AML-193 (cell line): ENCODE results near the gene FADS3.
A peak's percentile ranks its signal among the peaks of the same experiment; 100 is the strongest.
"Not testable (repeated sequence)": the region's sequence is repeated elsewhere in the genome, so short reads cannot be mapped to it uniquely, and the experiment has no call there.

Experiments used
- DNase-seq, 2 experiments: peaks; one replicate each; lab custom pipeline; 2025; lab: John Stamatoyannopoulos, UW

The FADS3 gene

GRCh38 chr11:61898247-61898582 is 6.9 kb upstream of the FADS3 start:
- no peak for DNase-seq

GRCh38 chr11:61897387-61898246 is 6.3 kb upstream of the FADS3 start:
- DNase-seq: peak; percentile 22 to 46

- no peak for DNase-seq
These were observed 5.5 kb upstream of the FADS3 start for GRCh38 chr11:61896665-61897386.

GRCh38 chr11:61895718-61896059 is 4.3 kb upstream of the FADS3 start:
- DNase-seq: no peak

- no peak for DNase-seq
These were observed 3.8 kb upstream of the FADS3 start for GRCh38 chr11:61895046-61895717.

- no peak for DNase-seq
These were observed 2.6 kb upstream of the FADS3 start for GRCh38 chr11:61893981-61894380.

GRCh38 chr11:61892085-61892370 is 683 bp upstream of the FADS3 start:
- DNase-seq: no peak

GRCh38 chr11:61890529-61891330 is 615 bp downstream of the FADS3 start:
- DNase-seq: peak in 1 of 2 experiments; percentile 11

- no peak for DNase-seq
These were observed 1.5 kb downstream of the FADS3 start for GRCh38 chr11:61889831-61890230.

GRCh38 chr11:61888590-61888989 is 2.8 kb downstream of the FADS3 start:
- no peak for DNase-seq

- no peak for DNase-seq
These were observed 3.4 kb downstream of the FADS3 start for GRCh38 chr11:61887839-61888494.

- no peak for DNase-seq
These were observed 4.7 kb downstream of the FADS3 start for GRCh38 chr11:61886643-61887042.

- DNase-seq: no peak
These were observed 5.4 kb downstream of the FADS3 start for GRCh38 chr11:61885784-61886580.

- DNase-seq: no peak
These were observed 6.1 kb downstream of the FADS3 start for GRCh38 chr11:61885166-61885778.

- DNase-seq: no peak
These were observed 7.4 kb downstream of the FADS3 start for GRCh38 chr11:61883947-61884346.

GRCh38 chr11:61883327-61883726 is 8.0 kb downstream of the FADS3 start:
- no peak for DNase-seq

GRCh38 chr11:61882879-61883278 is 8.5 kb downstream of the FADS3 start:
- DNase-seq: no peak

GRCh38 chr11:61882267-61882666 is 9.1 kb downstream of the FADS3 start:
- not testable (repeated sequence) for DNase-seq

- no peak for DNase-seq
These were observed 9.9 kb downstream of the FADS3 start for GRCh38 chr11:61881397-61881796.

- no peak for DNase-seq
These were observed 10.9 kb downstream of the FADS3 start for GRCh38 chr11:61880454-61880853.

GRCh38 chr11:61880031-61880430 is 11.3 kb downstream of the FADS3 start:
- DNase-seq: no peak
